ENCODE measurements around the gene DGKQ. TPM values are rescaled to one million over a fixed set of nuclear protein-coding genes. Genes with fewer than 3 reads are reported as not detected.
A peak's percentile ranks its signal among the peaks of the same experiment; 100 is the strongest.

Gene DGKQ
- total RNA-seq, 5 donors from 2014 or later (not counting 1 experiment from before 2014, with no cell fraction given): 22.6 to 46.4 (median 36.9) TPM

DNA sequence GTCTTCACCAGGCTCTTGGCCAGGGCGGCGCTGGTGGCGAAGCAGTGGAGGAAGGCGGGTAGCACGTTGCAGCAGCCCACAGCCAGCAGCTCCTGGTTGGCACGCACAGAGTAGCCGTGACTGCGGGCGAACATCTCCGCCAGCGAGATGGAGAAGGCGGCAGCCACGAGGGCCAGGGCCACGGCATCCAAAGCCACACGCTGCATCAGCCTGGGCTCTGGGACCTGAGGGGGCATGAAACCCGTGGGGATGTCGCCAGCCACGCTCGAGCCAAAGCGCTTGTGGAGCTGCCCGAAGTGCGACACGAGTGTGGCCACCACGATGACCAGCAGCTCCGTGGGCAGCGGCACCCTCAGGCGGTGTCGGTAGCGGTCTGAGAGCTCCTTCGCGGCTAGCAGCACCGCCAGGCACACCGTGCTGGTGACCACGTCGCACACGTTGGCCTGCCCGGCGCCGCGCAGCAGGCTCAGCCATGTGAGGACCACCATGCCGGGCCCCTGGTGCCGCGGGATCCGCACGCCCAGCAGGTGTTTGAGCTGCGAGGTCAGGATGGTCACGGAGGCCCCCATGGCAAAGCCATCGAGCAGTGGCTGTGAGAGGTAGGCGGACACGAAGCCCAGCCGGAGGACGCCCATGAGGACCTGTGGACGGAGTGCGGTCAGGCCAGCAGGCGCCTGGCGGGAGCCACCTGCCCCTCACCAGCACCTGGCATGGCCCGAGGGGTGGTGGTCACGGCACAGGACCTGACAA is 16.5 kb upstream of the DGKQ start:
- Mint-ChIP-seq H3K27me3 (no peaks in the 10 kb centered on the region), H3K27ac (no peak overlapping the region), H3K9me3 (no peaks in the 10 kb centered on the region), H3K36me3 (no peaks in the 10 kb centered on the region), H3K4me1 (peaks cover 15 to 25% (median 23%) of the 10 kb centered on the region in 3 donors), H3K4me3 (no peak overlapping the region)
- DNase-seq: peak in 1 of 35 experiments; percentile 2
- 96% methylated on average over 56 of the region's 58 CpGs for whole genome bisulfite sequencing (ENCODE audit: insufficient coverage)
- ChIA-PET CTCF (interaction anchor here in 1 of 2 donors (1.0 kb wide), 1 partner anchor 19 kb away, joined by 3 read pairs; no protein-coding TSS in a partner anchor), POLR2A (no interaction called here)
- Histone ChIP-seq H3K36me3 (ENCODE audit: control insufficient read depth in 2 of 2, extremely low read depth in 1 of 2, insufficient read depth in 1 of 2, low read length in 1 of 2) (peaks cover 0 to 16% of the 10 kb centered on the region in 2 donors), H3K4me3 (ENCODE audit: control insufficient read depth in 1 of 2, extremely low read depth in 1 of 2, low read length in 1 of 2) (no peak overlapping the region), H3K27me3 (replicated peaks in 1 of 2; ENCODE audit: control insufficient read depth in 2 of 2, extremely low read depth in 1 of 2, insufficient read depth in 2 of 2, low read length in 1 of 2) (no peaks in the 10 kb centered on the region), H3K27ac (ENCODE audit: low read length) (no peak overlapping the region), H3K4me1 (ENCODE audit: control insufficient read depth in 1 of 2, extremely low read depth in 1 of 2, insufficient read depth in 2 of 2, low read length in 2 of 2) (peaks cover 14 to 29% of the 10 kb centered on the region in 2 experiments), H3K9me3 (no peaks in the 10 kb centered on the region)
- ATAC-seq (replicated peaks in 1 of 4): no peak

DNA sequence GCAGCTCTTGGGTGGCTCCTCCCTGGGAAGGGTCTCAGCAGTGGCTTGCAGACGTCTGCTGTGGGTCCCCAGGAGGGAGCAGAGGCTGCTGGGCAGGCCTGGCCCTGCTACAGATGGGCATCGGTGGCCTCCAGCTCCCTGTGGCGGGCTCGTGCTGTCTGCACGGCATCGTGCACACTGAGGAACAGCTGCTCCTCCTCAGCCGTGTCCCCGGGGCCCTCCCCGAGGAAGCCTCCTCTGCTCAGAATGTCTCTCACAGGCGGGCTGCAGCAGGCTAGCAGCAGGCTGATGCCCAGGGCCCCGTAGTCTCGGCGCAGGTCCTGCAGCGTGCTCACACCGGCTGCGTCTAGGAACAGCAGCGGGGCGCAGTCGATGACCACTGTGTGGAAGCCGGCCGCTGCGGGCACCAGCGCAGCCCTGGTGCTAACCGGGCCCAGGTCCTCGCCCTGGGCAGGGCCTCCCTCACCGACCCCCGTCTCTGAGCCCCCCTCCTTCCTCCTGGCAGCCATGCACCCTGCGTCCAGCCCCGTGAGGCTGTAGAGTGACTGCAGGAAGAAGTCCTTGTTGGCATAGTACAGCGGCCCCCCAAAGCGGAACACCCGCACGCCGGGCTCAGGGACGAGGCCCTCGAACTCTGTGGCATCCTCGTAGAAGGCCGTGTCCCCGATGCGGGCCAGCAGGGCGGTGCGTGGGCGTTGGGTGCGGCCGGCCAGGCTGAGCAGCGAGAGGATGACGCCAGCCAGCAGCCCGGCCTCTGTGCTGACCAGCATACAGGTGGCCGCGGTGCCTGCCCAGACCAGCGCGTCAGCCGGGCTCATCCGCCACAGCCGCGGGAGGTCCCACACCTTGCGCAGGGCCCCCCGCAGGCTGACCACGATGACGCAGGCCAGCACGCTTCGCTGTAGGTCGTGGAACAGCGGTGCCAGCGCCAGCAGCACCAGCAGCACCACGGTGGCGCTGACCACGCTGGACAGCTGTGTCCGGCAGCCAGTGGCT is 15.7 kb upstream of the DGKQ start:
- POLR2A ChIA-PET: no interaction called here
- Mint-ChIP-seq H3K27me3 (no peaks in the 10 kb centered on the region), H3K36me3 (no peaks in the 10 kb centered on the region), H3K9me3 (no peaks in the 10 kb centered on the region), H3K4me1 (peaks cover 15 to 32% (median 28%) of the 10 kb centered on the region in 3 donors), H3K27ac (no peak overlapping the region), H3K4me3 (peak overlapping the region in 1 of 3 donors; percentile 86)
- Histone ChIP-seq H3K9me3 (no peaks in the 10 kb centered on the region), H3K4me1 (ENCODE audit: control insufficient read depth in 1 of 2, extremely low read depth in 1 of 2, insufficient read depth in 2 of 2, low read length in 2 of 2) (peaks cover 14 to 35% of the 10 kb centered on the region in 2 experiments), H3K27ac (ENCODE audit: low read length) (no peak overlapping the region), H3K36me3 (ENCODE audit: control insufficient read depth in 2 of 2, extremely low read depth in 1 of 2, insufficient read depth in 1 of 2, low read length in 1 of 2) (peaks cover 0 to 16% of the 10 kb centered on the region in 2 donors), H3K4me3 (ENCODE audit: control insufficient read depth in 1 of 2, extremely low read depth in 1 of 2, low read length in 1 of 2) (no peak overlapping the region), H3K27me3 (replicated peaks in 1 of 2; ENCODE audit: control insufficient read depth in 2 of 2, extremely low read depth in 1 of 2, insufficient read depth in 2 of 2, low read length in 1 of 2) (no peaks in the 10 kb centered on the region)
- CTCF ChIA-PET: interaction anchor here (1.0 to 1.2 kb wide), 2 partner anchors 10 to 20 kb away, joined by 3 to 6 read pairs; no protein-coding TSS in a partner anchor
- ATAC-seq (replicated peaks in 1 of 4) (no peak), DNase-seq (no peak)
- WGBS (ENCODE audit: insufficient coverage): 95% methylated on average over 66 of the region's 69 CpGs

DNA sequence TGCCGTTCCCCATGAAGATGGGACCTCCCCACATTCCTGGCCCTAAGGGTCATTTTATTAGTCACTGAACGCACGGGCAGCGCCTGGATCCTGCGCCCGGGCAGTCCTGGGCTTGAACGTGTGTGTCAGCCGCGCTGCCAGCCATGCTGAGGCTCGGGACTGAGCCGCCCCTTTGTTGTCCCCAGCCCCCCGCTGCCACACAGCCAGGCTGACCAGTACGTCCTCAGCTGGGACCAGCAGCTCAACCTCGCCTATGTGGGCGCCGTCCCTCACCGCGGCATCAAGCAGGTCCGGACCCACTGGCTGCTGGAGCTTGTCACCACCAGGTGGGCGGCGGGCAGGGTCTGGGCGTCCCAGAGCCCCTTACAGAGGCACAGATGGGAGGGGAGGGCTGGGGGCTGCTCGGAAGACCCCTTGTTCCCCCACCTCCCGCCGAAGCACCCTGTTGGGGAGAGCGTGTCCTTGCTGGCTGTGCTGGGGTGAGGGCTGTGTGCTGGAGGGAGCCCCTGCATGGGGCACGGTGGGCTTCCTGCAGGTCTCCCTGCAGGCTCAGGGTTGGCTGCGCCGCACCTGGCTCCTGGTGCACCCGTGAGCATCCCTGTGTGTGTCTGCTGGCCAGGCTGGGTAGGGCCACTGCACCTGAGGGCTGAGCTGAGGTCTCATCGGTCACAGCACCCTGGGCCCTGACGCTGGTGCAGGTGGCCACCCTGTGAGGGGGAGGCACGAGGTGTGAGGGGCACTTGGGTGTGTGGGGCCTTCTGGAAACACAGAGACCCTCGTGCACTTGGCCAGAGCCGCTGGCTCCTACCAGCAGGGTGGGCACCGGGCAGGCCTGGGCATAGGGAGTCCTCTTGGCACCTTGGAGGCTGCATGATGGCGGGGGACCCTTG is 14.5 kb upstream of the DGKQ start:
- peaks cover 14 to 35% of the 10 kb centered on the region in 2 experiments for H3K4me1 ChIP-seq (ENCODE audit: control insufficient read depth in 1 of 2, extremely low read depth in 1 of 2, insufficient read depth in 2 of 2, low read length in 2 of 2)
- Mint-ChIP-seq H3K9me3 (no peaks in the 10 kb centered on the region), H3K27ac (peak overlapping the region; percentile 2 to 31), H3K4me3 (peak overlapping the region; percentile 69 to 86 (median 78)), H3K36me3 (peaks cover 2% of the 10 kb centered on the region), H3K27me3 (no peaks in the 10 kb centered on the region), H3K4me1 (peaks cover 15 to 32% (median 28%) of the 10 kb centered on the region in 3 donors)
- DNase-seq: no peak
- H3K27ac ChIP-seq (ENCODE audit: low read length): no peak overlapping the region
- ChIA-PET POLR2A (no interaction called here), CTCF (interaction anchor here in 1 of 2 donors (1.0 to 1.6 kb wide), 7 partner anchors 11 to 245 kb away, joined by 3 to 18 read pairs (median 5); partner anchors contain the start of genes GAK and TMEM175)
- peaks cover 0 to 16% of the 10 kb centered on the region in 2 donors for H3K36me3 ChIP-seq (ENCODE audit: control insufficient read depth in 2 of 2, extremely low read depth in 1 of 2, insufficient read depth in 1 of 2, low read length in 1 of 2)
- H3K9me3 ChIP-seq: no peaks in the 10 kb centered on the region
- WGBS (ENCODE audit: insufficient coverage): 90% methylated on average over 37 of the region's 37 CpGs
- H3K27me3 ChIP-seq (replicated peaks in 1 of 2; ENCODE audit: control insufficient read depth in 2 of 2, extremely low read depth in 1 of 2, insufficient read depth in 2 of 2, low read length in 1 of 2): no peaks in the 10 kb centered on the region
- peak overlapping the region; percentile 47 to 74 for H3K4me3 ChIP-seq (ENCODE audit: control insufficient read depth in 1 of 2, extremely low read depth in 1 of 2, low read length in 1 of 2)
- ATAC-seq (replicated peaks in 1 of 4): no peak

DNA sequence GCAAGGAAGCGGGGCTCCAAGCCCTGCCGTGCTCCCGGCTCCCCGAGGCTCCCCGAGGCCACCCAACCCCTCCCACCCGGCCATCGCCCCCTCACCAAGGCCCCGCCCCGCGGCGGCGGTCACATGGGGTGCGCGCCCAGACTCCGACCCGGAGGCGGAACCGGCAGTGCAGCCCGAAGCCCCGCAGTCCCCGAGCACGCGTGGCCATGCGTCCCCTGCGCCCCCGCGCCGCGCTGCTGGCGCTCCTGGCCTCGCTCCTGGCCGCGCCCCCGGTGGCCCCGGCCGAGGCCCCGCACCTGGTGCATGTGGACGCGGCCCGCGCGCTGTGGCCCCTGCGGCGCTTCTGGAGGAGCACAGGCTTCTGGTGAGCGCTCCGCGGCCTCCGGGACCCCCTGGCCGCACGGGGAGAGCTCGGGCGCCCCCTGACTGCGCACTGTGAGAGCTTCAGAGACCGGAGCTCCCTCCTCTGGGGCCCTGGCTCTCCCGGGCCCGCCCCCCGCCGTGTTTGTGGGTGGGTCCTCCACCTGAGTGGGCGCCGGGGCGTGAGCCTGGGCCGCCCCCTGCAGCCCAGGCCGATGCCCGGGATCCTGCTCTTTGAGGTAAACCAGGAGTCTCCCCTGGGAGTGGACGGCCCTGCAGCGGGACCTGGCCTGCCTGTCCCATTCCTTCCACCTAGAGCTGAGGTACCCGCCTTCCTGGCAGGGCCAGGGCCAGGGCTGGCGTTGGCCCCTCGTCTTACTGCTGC is 13.7 kb upstream of the DGKQ start, which contains the start of gene IDUA:
Gene IDUA, plus strand, starts transcription at position 166 of the 745 bp plus-strand sequence. Its CDS starts 41 bp downstream, at position 207.
- under 1% methylated on average over 65 of the region's 69 CpGs for WGBS (ENCODE audit: insufficient coverage)
- Mint-ChIP-seq H3K4me3 (peak within 1 kb of the TSS; percentile 84 to 90 (median 86)), H3K4me1 (peaks cover 15 to 32% (median 28%) of the 10 kb centered on the region in 3 donors), H3K27ac (peak within 1 kb of the TSS; percentile 89 to 92), H3K36me3 (peaks cover 5% of the 10 kb centered on the region), H3K9me3 (no peaks in the 10 kb centered on the region), H3K27me3 (no peaks in the 10 kb centered on the region)
- Histone ChIP-seq H3K4me1 (ENCODE audit: control insufficient read depth in 1 of 2, extremely low read depth in 1 of 2, insufficient read depth in 2 of 2, low read length in 2 of 2) (peaks cover 14 to 35% of the 10 kb centered on the region in 2 experiments), H3K9me3 (no peaks in the 10 kb centered on the region), H3K36me3 (ENCODE audit: control insufficient read depth in 2 of 2, extremely low read depth in 1 of 2, insufficient read depth in 1 of 2, low read length in 1 of 2) (peaks cover 0 to 16% of the 10 kb centered on the region in 2 donors), H3K27ac (ENCODE audit: low read length) (peak within 1 kb of the TSS; percentile 8), H3K27me3 (replicated peaks in 1 of 2; ENCODE audit: control insufficient read depth in 2 of 2, extremely low read depth in 1 of 2, insufficient read depth in 2 of 2, low read length in 1 of 2) (no peaks in the 10 kb centered on the region), H3K4me3 (ENCODE audit: control insufficient read depth in 1 of 2, extremely low read depth in 1 of 2, low read length in 1 of 2) (peak within 1 kb of the TSS; percentile 65 to 74)
- peak; percentile 90 to 93 (median 92) for ATAC-seq (replicated peaks in 1 of 4)
- CTCF ChIA-PET: interaction anchor here in 1 of 2 donors (1.0 to 1.6 kb wide), 6 partner anchors 17 to 245 kb away, joined by 3 to 18 read pairs (median 4); partner anchors contain the start of genes GAK and TMEM175
- POLR2A ChIA-PET: no interaction called here
- DNase-seq: peak; percentile 69 to 90 (median 82)

DNA sequence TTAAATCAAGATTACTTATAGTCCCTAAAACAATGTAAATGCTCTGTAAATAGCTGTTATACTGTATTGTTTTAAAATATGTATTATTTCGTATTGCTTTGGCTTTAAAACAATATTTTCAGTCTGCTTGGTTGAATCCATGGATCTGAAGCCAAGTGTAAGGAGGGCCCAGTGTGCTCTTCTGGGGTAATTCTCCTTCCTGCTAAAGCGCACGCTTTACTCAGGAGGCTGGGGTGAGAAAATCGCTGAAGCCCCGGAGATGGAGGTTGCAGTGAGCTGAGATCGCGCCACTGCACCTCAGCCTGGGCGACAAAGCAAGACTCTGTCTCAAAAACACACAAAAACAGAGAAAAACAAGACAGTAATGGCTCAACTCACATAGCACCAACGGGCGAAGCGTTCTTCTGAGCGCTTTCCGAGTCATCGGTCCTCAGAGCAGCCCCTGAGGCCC is 13.1 kb upstream of the DGKQ start:
- Mint-ChIP-seq H3K27ac (peak overlapping the region; percentile 89 to 92), H3K27me3 (no peaks in the 10 kb centered on the region), H3K9me3 (no peaks in the 10 kb centered on the region), H3K4me1 (peaks cover 15 to 32% (median 28%) of the 10 kb centered on the region in 3 donors), H3K4me3 (peak overlapping the region; percentile 84 to 90 (median 86)), H3K36me3 (peaks cover 5% of the 10 kb centered on the region)
- Histone ChIP-seq H3K9me3 (no peaks in the 10 kb centered on the region), H3K4me1 (ENCODE audit: control insufficient read depth in 1 of 2, extremely low read depth in 1 of 2, insufficient read depth in 2 of 2, low read length in 2 of 2) (peaks cover 14 to 35% of the 10 kb centered on the region in 2 experiments), H3K36me3 (ENCODE audit: control insufficient read depth in 2 of 2, extremely low read depth in 1 of 2, insufficient read depth in 1 of 2, low read length in 1 of 2) (peaks cover 0 to 16% of the 10 kb centered on the region in 2 donors), H3K27me3 (replicated peaks in 1 of 2; ENCODE audit: control insufficient read depth in 2 of 2, extremely low read depth in 1 of 2, insufficient read depth in 2 of 2, low read length in 1 of 2) (no peaks in the 10 kb centered on the region), H3K27ac (ENCODE audit: low read length) (peak overlapping the region; percentile 8), H3K4me3 (ENCODE audit: control insufficient read depth in 1 of 2, extremely low read depth in 1 of 2, low read length in 1 of 2) (peak overlapping the region; percentile 65 to 74)
- CTCF ChIA-PET: interaction anchor here in 1 of 2 donors (1.0 to 1.6 kb wide), 6 partner anchors 16 to 244 kb away, joined by 3 to 18 read pairs (median 4); partner anchors contain the start of genes GAK and TMEM175
- peak in 1 of 35 experiments; percentile 25 for DNase-seq
- POLR2A ChIA-PET: no interaction called here
- 4% methylated on average over 12 of the region's 14 CpGs for WGBS (ENCODE audit: insufficient coverage)
- ATAC-seq (replicated peaks in 1 of 4): peak; percentile 8 to 26 (median 23)

All from T-cell (primary cell).